HT1080 (cell line): ENCODE data around the gene SATB1. TPM values are rescaled to one million over a fixed set of nuclear protein-coding genes. Genes with fewer than 3 reads are reported as not detected.
"Not testable (repeated sequence)": the region's sequence is repeated elsewhere in the genome, so short reads cannot be mapped to it uniquely, and the experiment has no call there.

Source experiments
- DNase-seq: peaks from one replicate; pipeline ENCODE4 v3.0.0-alpha.2; 2015; ENCODE audit warnings: low read depth
- total RNA-seq: library from RNA; depleted of rRNA; stranded (reverse); fragments of >200 nt; shearing (Covaris generic); gene quantifications from 2 replicates; pipeline ENCODE4 v1.2.3, GENCODE V29; 2014

The SATB1 gene
- total RNA-seq, 1 experiment from 2014 or later, result 19.5 TPM

- no peak for DNase-seq
Observed at GRCh38 chr3:18355832-18356231, 69.3 kb downstream of the SATB1 start.

GRCh38 chr3:18354701-18355100, 70.4 kb downstream of the SATB1 start:
- no peak for DNase-seq

GRCh38 chr3:18351823-18352744, 73.1 kb downstream of the SATB1 start:
- DNase-seq, result no peak

GRCh38 chr3:18351069-18351628, 74.0 kb downstream of the SATB1 start:
- DNase-seq, result no peak

- no peak for DNase-seq
Observed at GRCh38 chr3:18349197-18349798, 75.8 kb downstream of the SATB1 start.

- no peak for DNase-seq
Observed at GRCh38 chr3:18346097-18346496, 79.0 kb downstream of the SATB1 start.

GRCh38 chr3:18345015-18345367, 80.1 kb downstream of the SATB1 start:
- no peak for DNase-seq

GRCh38 chr3:18344306-18345014, 80.7 kb downstream of the SATB1 start:
- DNase-seq, result no peak

GRCh38 chr3:18343809-18344208, 81.3 kb downstream of the SATB1 start:
- DNase-seq, result no peak

- no peak for DNase-seq
Observed at GRCh38 chr3:18338827-18339514, 86.2 kb downstream of the SATB1 start.

GRCh38 chr3:18337231-18337630, 87.9 kb downstream of the SATB1 start:
- DNase-seq, result no peak

GRCh38 chr3:18334837-18335601, 90.1 kb downstream of the SATB1 start:
- peak; percentile 63 for DNase-seq

GRCh38 chr3:18330772-18331441, 94.2 kb downstream of the SATB1 start:
- DNase-seq, result not testable (repeated sequence)

- no peak for DNase-seq
Observed at GRCh38 chr3:18308096-18308650, 117.0 kb downstream of the SATB1 start.

- no peak for DNase-seq
Observed at GRCh38 chr3:18307529-18307928, 117.6 kb downstream of the SATB1 start.

GRCh38 chr3:18302517-18302916, 122.6 kb downstream of the SATB1 start:
- no peak for DNase-seq

GRCh38 chr3:18301781-18302180, 123.4 kb downstream of the SATB1 start:
- no peak for DNase-seq

- DNase-seq, result no peak
Observed at GRCh38 chr3:18300916-18301315, 124.2 kb downstream of the SATB1 start.

- no peak for DNase-seq
Observed at GRCh38 chr3:18297126-18297525, 128.0 kb downstream of the SATB1 start.
